ENCODE results near the gene ADAMTS9.

The ADAMTS9 gene

DNA sequence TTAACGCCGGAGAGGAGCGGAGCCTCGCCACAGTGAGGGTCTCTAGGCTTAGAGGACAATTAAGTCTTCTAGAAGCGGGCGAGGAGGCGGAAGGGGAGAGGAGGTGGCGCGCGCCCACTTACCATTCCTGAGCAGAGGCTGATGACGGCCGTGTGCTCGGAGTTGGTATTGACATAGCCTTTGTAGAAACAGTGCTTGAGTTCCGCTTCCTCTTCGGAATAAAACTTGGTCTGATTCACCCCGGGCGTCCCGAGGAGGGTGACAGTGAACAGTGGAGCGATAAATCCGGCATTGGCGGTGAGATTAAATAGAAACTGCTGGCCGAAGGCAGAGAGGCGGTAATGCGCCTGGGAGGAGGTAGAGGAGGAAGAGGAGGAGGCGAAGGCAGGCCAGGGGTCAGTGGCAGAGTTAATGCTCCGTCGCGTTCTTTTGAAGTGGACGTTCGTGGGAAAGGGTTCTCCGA, 1.3 kb downstream of the ADAMTS9 start:
- DNase-seq, result peak in 12 of 56 donors; percentile 1 to 39 (median 24)

GRCh38 chr3:64685800-64686445, 1.9 kb downstream of the ADAMTS9 start:
- peak in 53 of 56 donors; percentile 13 to 89 (median 66) for DNase-seq

GRCh38 chr3:64685331-64685799, 2.4 kb downstream of the ADAMTS9 start:
- peak in 30 of 56 donors; percentile 4 to 63 (median 38) for DNase-seq

- peak in 10 of 56 donors; percentile 2 to 41 (median 19) for DNase-seq
These were observed 3.0 kb downstream of the ADAMTS9 start for GRCh38 chr3:64684715-64685261.

- no peak for DNase-seq
These were observed 6.0 kb downstream of the ADAMTS9 start for GRCh38 chr3:64681827-64682226.

GRCh38 chr3:64681015-64681414, 6.8 kb downstream of the ADAMTS9 start:
- DNase-seq, result no peak

DNA sequence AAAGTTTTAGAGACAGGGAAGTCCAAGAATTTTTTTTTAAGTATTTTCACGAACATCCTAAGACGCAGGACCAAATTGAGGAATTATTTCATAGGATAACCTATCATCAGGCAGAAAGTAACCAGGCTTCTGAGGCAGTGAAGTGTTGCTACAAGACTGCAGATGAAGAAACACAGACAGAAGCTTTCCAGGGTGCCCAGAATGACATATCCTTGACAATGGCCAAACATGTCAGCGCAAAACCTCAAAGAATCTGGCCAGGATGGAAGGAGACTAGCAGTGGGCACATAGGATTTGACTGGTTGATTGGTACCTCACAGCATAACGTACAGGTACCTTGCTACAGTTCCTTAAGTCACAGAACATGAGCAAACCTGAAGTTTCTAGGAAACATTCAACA, 7.5 kb downstream of the ADAMTS9 start:
- no peak for DNase-seq

DNA sequence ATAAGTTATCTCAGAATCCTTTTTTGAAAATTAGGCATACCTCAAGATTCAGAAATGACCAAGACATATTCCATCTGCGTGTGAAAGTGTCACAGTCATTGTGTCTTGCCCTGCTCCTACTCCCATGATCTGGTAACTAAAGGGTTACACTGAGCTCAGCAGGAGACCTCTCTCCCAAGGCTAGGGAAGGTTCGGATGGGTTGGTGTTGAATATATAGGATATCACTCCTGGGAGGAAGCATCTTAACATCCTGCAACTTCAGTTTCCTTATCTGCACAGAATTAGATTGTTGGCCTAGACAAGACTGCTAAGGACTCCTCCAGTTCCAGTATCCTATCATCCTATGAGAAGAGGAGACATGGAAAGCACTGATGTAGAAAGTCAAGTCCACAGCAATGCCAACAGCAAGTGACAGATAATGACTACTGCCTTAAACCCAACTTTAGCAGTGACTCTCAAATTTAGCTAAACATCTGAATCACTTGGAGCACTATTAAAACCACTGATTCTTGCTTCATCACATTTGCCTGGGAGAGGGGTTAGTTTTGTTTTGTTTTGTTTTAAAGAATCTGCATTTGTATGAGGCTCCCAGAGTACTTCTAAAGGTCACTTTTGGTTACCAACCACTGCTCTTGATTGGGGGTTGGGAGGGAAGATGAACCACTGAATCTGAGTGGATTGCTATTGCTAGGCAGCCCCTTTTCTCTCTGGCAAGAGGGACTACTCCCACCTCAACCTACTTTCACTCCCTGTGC, 9.7 kb downstream of the ADAMTS9 start:
- DNase-seq, result no peak

GRCh38 chr3:64676831-64677230, 11.0 kb downstream of the ADAMTS9 start:
- DNase-seq, result no peak

- no peak for DNase-seq
These were observed 12.0 kb downstream of the ADAMTS9 start for GRCh38 chr3:64675687-64676247.

DNA sequence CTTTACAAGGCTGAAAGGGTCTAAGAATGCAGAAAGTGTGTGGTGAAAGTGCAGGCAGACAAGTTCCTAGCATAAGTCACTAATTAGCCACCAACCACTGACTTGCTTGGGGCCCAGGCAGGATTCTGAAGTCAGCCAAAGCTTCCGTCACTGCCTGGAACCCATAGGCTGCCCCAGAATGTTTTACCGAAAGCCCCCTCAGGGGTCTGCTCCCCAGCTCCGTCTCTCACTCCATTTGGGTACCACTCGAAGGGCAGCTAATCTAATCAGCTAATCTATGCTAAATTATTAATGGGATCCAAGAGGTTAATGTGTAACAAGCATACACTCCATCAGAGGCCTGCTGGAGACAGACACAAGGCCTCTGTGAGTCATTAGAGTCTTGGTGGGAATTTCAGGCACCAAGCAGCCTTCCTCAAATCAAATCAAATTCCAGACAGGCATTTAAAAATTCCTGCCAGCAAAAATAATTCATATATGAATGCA, 13.2 kb downstream of the ADAMTS9 start:
- no peak for DNase-seq

DNA sequence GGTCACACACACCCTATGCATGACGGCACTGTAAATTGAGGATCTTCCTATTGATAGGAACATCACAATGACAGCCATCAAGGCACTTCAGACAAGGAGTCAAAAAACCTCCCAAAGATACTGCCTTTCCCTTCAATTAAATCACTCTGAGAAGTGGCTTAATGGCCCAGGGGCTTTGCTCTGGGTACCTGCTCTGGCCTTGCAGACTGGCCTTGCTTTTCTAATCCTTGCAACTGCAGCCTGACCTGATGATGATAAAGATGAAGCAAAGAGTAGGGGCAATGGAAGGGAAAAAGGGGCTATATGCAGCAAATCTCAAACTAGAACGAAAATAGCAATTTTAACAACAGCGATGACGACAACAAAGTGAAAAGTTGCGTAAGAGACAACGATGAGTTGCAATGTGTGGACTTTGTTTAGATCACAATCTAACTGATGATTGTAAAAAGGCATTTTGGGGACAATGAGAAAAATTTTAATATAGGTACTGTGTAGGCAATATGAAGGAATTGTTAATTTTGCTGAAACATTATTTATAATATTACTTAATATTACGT, 14.6 kb downstream of the ADAMTS9 start:
- no peak for DNase-seq

- no peak for DNase-seq
These were observed 19.0 kb downstream of the ADAMTS9 start for GRCh38 chr3:64668582-64669510.

- DNase-seq, result peak in 15 of 56 donors; percentile 1 to 52 (median 14)
These were observed 19.8 kb downstream of the ADAMTS9 start for GRCh38 chr3:64667887-64668581.

- DNase-seq, result no peak
These were observed 20.7 kb downstream of the ADAMTS9 start for GRCh38 chr3:64667138-64667537.

- no peak for DNase-seq
These were observed 21.6 kb downstream of the ADAMTS9 start for GRCh38 chr3:64666171-64666588.

- no peak for DNase-seq
These were observed 23.4 kb downstream of the ADAMTS9 start for GRCh38 chr3:64664397-64664796.

GRCh38 chr3:64659617-64659978, 28.2 kb downstream of the ADAMTS9 start:
- DNase-seq, result no peak

DNA sequence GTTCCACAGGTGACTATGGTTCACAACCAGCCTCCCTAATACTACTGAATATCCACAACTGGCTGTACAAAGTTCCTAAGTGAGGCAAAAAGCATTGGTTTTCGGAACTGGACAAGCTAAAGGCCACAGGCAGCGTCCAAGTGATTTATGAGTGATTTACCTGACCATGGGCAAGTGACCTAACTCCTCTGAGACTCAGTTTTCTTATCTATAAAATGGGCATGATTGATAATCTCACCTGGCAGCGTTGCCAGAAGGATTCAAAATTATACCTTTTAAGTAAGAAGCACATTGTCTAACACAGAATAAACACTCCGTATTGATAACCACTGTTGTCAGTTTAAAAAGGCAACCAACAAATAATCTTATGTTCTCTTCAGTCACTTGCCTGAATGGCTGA, 29.8 kb downstream of the ADAMTS9 start:
- no peak for DNase-seq

DNA sequence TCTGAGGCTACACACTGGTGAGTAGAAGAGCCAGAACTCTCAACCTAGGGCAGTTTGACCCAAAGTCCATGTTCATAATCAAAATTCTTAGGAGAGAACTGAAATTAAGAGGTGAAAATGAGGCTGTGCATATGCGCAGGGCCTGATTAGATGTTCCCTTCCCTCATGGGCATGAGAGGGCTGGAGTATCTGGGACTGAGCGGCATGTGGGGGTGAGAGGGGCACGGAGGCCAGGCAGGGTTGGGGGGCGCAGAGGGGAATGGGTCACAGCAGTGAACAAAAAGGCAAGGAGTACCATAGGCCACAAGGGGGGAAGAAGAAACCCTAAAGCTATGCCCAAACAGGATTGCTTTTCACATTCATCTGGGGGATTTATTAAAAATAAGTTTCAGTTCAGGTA, 31.3 kb downstream of the ADAMTS9 start:
- DNase-seq, result no peak
